Prostate gland (tissue), 2 donors: ENCODE measurements around the gene SMURF2. TPM values are rescaled to one million over a fixed set of nuclear protein-coding genes. Genes with fewer than 3 reads are reported as not detected.

Source experiments
- DNase-seq: peaks from one replicate; pipeline ENCODE4 v3.0.0-alpha.2; 2019; ENCODE audit warnings: low spot score
- H3K27ac ChIP-seq, 2 donors: fragments of 200-600 bp; sonication (generic); 2 replicates each; pipeline ENCODE4 v1.5.1; 2017 to 2019
- H3K27me3 ChIP-seq: fragments of 200-600 bp; sonication (generic); replicated peaks from 2 replicates; pipeline ENCODE4 v1.5.1; 2019; ENCODE audit not compliant: insufficient read depth
- H3K36me3 ChIP-seq, 2 donors: fragments of 200-600 bp; sonication (generic); 1 replicate in 1 of 2; 2 replicates in 1 of 2; pipeline versions ENCODE4 v1.5.1 to v1.8.1; 2017 to 2019
- H3K4me1 ChIP-seq: fragments of 200-600 bp; sonication (generic); replicated peaks from 2 replicates; pipeline ENCODE4 v1.5.1; 2019
- H3K4me3 ChIP-seq, 2 donors: fragments of 200-600 bp; sonication (generic); 2 replicates each; pipeline ENCODE4 v1.5.1; 2017 to 2019
- H3K9me3 ChIP-seq: fragments of 200-600 bp; sonication (generic); 2 replicates; pipeline ENCODE4 v1.5.1; 2017
- POLR2A ChIP-seq: fragments of 450-650 bp; IDR thresholded peaks from one replicate; pipeline ENCODE4 v1.6.1; 2016; ENCODE audit warnings: antibody characterized with exemption, mild to moderate bottlenecking
- POLR2AphosphoS5 ChIP-seq: sonication (generic); formaldehyde crosslinking; IDR thresholded peaks from one replicate; pipeline ENCODE4 v1.6.1; 2017; ENCODE audit warnings: antibody characterized with exemption
- WGBS: methylation state at CpG from one replicate; pipeline ENCODE4 v1.1.5; 2018; 5-methylcytosine and 5-hydroxymethylcytosine counted together
- intact Hi-C: fragments of 100-400 bp; cut with DNase I; formaldehyde crosslinking; loops from one replicate; pipeline ENCODE4 v1.14.2; 2022
- total RNA-seq, 2 donors: library from RNA; depleted of rRNA; stranded (reverse); fragments of >200 nt; gene quantifications; one replicate each; pipeline ENCODE4 v1.1.0, GENCODE V29; 2016
- TF ChIP-seq, protein P1 (sequence below), 4 experiments: fragments of 200-600 bp in 2 of 4; fragments of 450-650 bp in 2 of 4; sonication (generic) in 2 of 4; IDR thresholded peaks; 1 replicate in 3 of 4; 2 replicates in 1 of 4; pipeline ENCODE4 v1.5.1; 2016 to 2019; ENCODE audit warnings: antibody characterized with exemption in 4 of 4, mild to moderate bottlenecking in 2 of 4, moderate library complexity in 2 of 4

Gene SMURF2
- total RNA-seq, 2 donors from 2014 or later, result 21.5 to 29.1 TPM

- no peak for TF ChIP-seq POLR2AphosphoS5
- no peak for TF ChIP-seq POLR2A
- TF ChIP-seq, protein P1, sequence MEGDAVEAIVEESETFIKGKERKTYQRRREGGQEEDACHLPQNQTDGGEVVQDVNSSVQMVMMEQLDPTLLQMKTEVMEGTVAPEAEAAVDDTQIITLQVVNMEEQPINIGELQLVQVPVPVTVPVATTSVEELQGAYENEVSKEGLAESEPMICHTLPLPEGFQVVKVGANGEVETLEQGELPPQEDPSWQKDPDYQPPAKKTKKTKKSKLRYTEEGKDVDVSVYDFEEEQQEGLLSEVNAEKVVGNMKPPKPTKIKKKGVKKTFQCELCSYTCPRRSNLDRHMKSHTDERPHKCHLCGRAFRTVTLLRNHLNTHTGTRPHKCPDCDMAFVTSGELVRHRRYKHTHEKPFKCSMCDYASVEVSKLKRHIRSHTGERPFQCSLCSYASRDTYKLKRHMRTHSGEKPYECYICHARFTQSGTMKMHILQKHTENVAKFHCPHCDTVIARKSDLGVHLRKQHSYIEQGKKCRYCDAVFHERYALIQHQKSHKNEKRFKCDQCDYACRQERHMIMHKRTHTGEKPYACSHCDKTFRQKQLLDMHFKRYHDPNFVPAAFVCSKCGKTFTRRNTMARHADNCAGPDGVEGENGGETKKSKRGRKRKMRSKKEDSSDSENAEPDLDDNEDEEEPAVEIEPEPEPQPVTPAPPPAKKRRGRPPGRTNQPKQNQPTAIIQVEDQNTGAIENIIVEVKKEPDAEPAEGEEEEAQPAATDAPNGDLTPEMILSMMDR (IDR thresholded peaks at IDR 0.05), result no peak
- intact Hi-C loops, result no loop called here
- Histone ChIP-seq H3K4me3 (no peak overlapping the region), H3K9me3 (no peaks in the 10 kb centered on the region), H3K36me3 (no peaks in the 10 kb centered on the region), H3K27me3 (no peaks in the 10 kb centered on the region), H3K27ac (no peak overlapping the region), H3K4me1 (no peaks in the 10 kb centered on the region)
- 98% methylated on average over 2 of the region's 2 CpGs for WGBS
- no peak for DNase-seq
Observed at GRCh38 chr17:64655704-64656103, 6.4 kb downstream of the SMURF2 start.

- Histone ChIP-seq H3K36me3 (no peaks in the 10 kb centered on the region), H3K4me1 (no peaks in the 10 kb centered on the region), H3K9me3 (no peaks in the 10 kb centered on the region), H3K27me3 (no peaks in the 10 kb centered on the region), H3K27ac (no peak overlapping the region), H3K4me3 (no peak overlapping the region)
- DNase-seq, result no peak
- 82% methylated on average over 4 of the region's 4 CpGs for WGBS
- no peak for TF ChIP-seq POLR2A
- TF ChIP-seq, protein P1 (IDR thresholded peaks at IDR 0.05), result no peak
- TF ChIP-seq POLR2AphosphoS5, result no peak
- intact Hi-C loops, result no loop called here
Observed at GRCh38 chr17:64653985-64654355, 8.1 kb downstream of the SMURF2 start.

- H3K4me1 ChIP-seq, result no peaks in the 10 kb centered on the region
- DNase-seq, result no peak
- no peak overlapping the region for H3K4me3 ChIP-seq
- H3K27ac ChIP-seq, result no peak overlapping the region
- H3K27me3 ChIP-seq, result no peaks in the 10 kb centered on the region
- WGBS, result 82% methylated on average over 6 of the region's 6 CpGs
- H3K9me3 ChIP-seq, result no peaks in the 10 kb centered on the region
- H3K36me3 ChIP-seq, result no peaks in the 10 kb centered on the region
- no peak for TF ChIP-seq POLR2A
- intact Hi-C loops, result no loop called here
Observed at GRCh38 chr17:64653325-64653984, 8.7 kb downstream of the SMURF2 start.

DNA sequence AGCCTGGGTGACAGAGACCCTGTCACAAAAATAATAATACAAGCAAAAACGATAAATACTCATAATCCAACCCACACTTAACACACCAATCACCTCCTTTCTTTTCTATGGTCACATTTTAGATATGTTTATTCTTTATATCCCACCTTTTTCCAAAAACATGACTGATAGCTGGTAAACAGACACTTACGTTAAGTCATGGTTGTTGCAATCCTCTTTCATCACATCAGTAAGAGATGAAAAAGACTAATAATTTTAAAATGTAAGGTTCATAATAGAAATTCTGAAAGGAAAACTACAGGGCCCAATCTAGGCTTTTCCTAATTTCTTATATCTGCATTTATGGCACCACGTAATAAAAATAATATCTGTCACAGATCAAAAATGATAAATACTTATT is 10.2 kb downstream of the SMURF2 start:
- DNase-seq, result no peak
- H3K4me1 ChIP-seq, result no peaks in the 10 kb centered on the region
- no peaks in the 10 kb centered on the region for H3K27me3 ChIP-seq
- H3K9me3 ChIP-seq, result no peaks in the 10 kb centered on the region
- intact Hi-C loops, result no loop called here
- H3K27ac ChIP-seq, result no peak overlapping the region
- H3K36me3 ChIP-seq, result no peaks in the 10 kb centered on the region
- no peak for TF ChIP-seq POLR2AphosphoS5
- TF ChIP-seq, protein P1 (IDR thresholded peaks at IDR 0.05), result no peak
- TF ChIP-seq POLR2A, result no peak
- WGBS, result 71% methylated on average over 3 of the region's 3 CpGs
- H3K4me3 ChIP-seq, result no peak overlapping the region

GRCh38 chr17:64648234-64648633 is 13.9 kb downstream of the SMURF2 start:
- 65% methylated on average over 1 of the region's 1 CpG for WGBS
- Histone ChIP-seq H3K4me1 (no peaks in the 10 kb centered on the region), H3K4me3 (no peak overlapping the region), H3K27ac (no peak overlapping the region), H3K9me3 (no peaks in the 10 kb centered on the region), H3K36me3 (no peaks in the 10 kb centered on the region), H3K27me3 (no peaks in the 10 kb centered on the region)
- intact Hi-C loops, result no loop called here
- no peak for DNase-seq
- TF ChIP-seq, protein P1 (IDR thresholded peaks at IDR 0.05), result no peak
- TF ChIP-seq POLR2AphosphoS5 (no peak), POLR2A (no peak)
